Mucosa of rectum (tissue), 2 donors: ENCODE measurements around the gene ACER1.
"Not testable (repeated sequence)": the region's sequence is repeated elsewhere in the genome, so short reads cannot be mapped to it uniquely, and the experiment has no call there.

Experiments
- H3K27ac ChIP-seq, 2 donors: one replicate each; pipeline ENCODE4 v1.7.0; 2013; ENCODE audit warnings: inconsistent platforms in 2 of 2, low read depth in 2 of 2, low read length in 2 of 2
- H3K27me3 ChIP-seq, 2 donors: one replicate each; pipeline ENCODE4 v1.7.0; 2013; ENCODE audit warnings: low read length in 2 of 2; ENCODE audit not compliant: control insufficient read depth in 2 of 2, insufficient read depth in 2 of 2
- H3K36me3 ChIP-seq, 2 donors: one replicate each; pipeline ENCODE4 v1.7.0; 2013; ENCODE audit warnings: low read length in 2 of 2; ENCODE audit not compliant: control insufficient read depth in 2 of 2, insufficient read depth in 2 of 2
- H3K4me1 ChIP-seq, 2 donors: one replicate each; pipeline ENCODE4 v1.7.0; 2013; ENCODE audit warnings: low read length in 2 of 2, mild to moderate bottlenecking in 1 of 2; ENCODE audit not compliant: control insufficient read depth in 2 of 2, insufficient read depth in 2 of 2
- H3K4me3 ChIP-seq, 2 donors: one replicate each; pipeline ENCODE4 v1.7.0; 2013; ENCODE audit warnings: low read length in 2 of 2
- H3K9ac ChIP-seq, 2 donors: one replicate each; pipeline ENCODE4 v1.7.0; 2013; ENCODE audit warnings: low read length in 2 of 2, low read depth in 1 of 2, mild to moderate bottlenecking in 1 of 2
- H3K9me3 ChIP-seq, 2 donors: one replicate each; pipeline ENCODE4 v1.7.0; 2013; ENCODE audit warnings: low read length in 2 of 2; ENCODE audit not compliant: control insufficient read depth in 2 of 2
- donor health status: healthy.
- donor health status: Normal muscosa, but diverticular disease.

Gene ACER1

DNA sequence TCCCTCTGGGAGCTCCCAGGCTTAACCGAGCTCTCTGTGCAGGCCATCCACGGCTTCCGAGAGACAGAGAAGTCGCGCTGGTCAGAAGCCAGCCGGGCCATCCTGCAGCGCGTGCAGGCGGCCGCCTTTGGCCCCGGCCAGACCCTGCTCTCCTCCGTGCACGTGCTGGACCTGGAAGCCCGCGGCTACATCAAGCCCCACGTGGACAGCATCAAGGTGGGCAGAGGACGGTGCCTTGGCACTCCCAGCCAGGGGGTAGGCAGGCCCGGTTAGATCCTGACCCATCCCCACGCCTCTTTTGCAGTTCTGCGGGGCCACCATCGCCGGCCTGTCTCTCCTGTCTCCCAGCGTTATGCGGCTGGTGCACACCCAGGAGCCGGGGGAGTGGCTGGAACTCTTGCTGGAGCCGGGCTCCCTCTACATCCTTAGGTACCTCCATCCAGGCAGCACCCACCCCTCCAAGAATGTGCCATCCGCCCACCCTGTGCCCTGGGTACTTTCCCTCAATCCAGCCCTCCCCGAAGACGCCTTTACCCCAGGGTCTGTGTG lies 40.8 kb upstream of the ACER1 start:
- no peaks in the 10 kb centered on the region for H3K27me3 ChIP-seq
- H3K4me3 ChIP-seq, result peak overlapping the region in 1 of 2 donors; percentile 53
- H3K9me3 ChIP-seq, result no peaks in the 10 kb centered on the region
- H3K4me1 ChIP-seq, result peaks cover 4 to 13% of the 10 kb centered on the region in 2 donors
- H3K9ac ChIP-seq, result no peak overlapping the region
- peaks cover 6 to 12% of the 10 kb centered on the region in 2 donors for H3K36me3 ChIP-seq
- H3K27ac ChIP-seq, result peak overlapping the region; percentile 65 to 100

DNA sequence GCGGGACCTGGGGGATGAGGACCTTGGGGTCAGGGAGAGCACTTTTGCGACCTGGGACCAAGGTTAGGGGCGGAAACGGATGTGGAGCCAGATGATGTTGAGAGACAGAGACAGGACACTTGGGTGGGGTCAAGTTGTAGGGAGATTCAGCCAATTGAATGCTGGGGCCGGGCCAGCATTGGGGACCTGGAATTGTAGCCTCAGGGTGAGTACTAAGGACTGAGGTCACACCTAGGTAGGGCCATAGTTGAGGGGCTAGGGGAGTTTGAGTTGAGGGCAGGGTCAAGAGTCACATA lies 40.3 kb upstream of the ACER1 start:
- peaks cover 6 to 12% of the 10 kb centered on the region in 2 donors for H3K36me3 ChIP-seq
- H3K4me1 ChIP-seq, result peaks cover 4 to 13% of the 10 kb centered on the region in 2 donors
- H3K9ac ChIP-seq, result peak overlapping the region in 1 of 2 donors; percentile 51
- peak overlapping the region; percentile 53 to 63 for H3K4me3 ChIP-seq
- H3K9me3 ChIP-seq, result no peaks in the 10 kb centered on the region
- H3K27me3 ChIP-seq, result no peaks in the 10 kb centered on the region
- peak overlapping the region; percentile 65 to 100 for H3K27ac ChIP-seq

DNA sequence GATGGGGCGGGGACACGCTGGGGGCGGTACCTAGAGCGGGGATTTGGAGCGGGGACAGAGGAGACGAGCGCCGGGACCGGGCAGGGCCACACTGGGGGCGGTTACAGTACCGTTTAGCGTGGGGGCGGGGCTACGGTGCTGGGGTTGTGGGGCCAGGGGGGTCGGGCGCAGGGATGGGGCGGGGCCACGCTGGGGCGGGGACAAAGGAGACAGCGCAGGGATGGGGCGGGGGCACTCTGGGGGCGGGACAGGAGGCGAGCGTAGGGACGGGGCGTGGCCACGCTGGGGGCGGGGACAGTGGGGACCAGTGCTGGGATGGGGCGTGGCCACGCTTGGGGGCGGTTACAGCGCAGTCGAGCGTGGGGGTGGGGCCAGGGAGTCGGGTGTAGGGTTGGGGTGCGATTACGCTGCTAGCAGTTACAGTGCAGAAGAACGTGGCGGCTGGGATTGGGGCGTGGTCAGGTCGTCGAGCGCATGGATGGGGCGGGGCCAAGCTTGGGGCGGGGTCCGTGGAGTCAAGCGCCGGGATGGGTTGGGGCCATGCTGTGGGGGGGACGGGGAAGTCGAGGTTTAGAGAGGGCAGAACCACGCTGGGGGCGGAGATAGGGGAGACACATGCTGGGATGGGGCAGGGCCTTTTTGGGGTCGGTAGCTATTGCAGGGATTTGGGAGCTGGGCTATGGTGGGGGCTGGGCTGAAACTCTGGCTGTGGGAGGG lies 39.8 kb upstream of the ACER1 start:
- Histone ChIP-seq H3K9me3 (no peaks in the 10 kb centered on the region), H3K9ac (peak overlapping the region; percentile 77 to 99), H3K27ac (peak overlapping the region; percentile 100), H3K4me3 (peak overlapping the region; percentile 80 to 88), H3K36me3 (peaks cover 11 to 12% of the 10 kb centered on the region in 2 donors), H3K27me3 (no peaks in the 10 kb centered on the region), H3K4me1 (peaks cover 4 to 13% of the 10 kb centered on the region in 2 donors)

DNA sequence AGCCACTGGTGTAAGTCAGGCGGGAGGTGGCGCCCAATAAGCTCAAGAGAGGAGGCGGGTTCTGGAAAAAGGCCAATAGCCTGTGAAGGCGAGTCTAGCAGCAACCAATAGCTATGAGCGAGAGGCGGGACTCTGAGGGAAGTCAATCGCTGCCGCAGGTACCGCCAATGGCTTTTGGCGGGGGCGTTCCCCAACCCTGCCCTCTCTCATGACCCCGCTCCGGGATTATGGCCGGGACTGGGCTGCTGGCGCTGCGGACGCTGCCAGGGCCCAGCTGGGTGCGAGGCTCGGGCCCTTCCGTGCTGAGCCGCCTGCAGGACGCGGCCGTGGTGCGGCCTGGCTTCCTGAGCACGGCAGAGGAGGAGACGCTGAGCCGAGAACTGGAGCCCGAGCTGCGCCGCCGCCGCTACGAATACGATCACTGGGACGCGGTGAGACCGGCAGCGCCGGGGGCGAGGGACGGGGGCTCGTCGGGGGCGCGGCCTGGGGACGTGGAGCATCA lies 39.2 kb upstream of the ACER1 start, which contains the start of gene ALKBH7:
ALKBH7 (plus strand) TSS at position 201 of the 502 bp plus-strand sequence; CDS start at position 228, 27 bp downstream.
- Histone ChIP-seq H3K9me3 (no peaks in the 10 kb centered on the region), H3K4me3 (peak within 1 kb of the TSS; percentile 80 to 88), H3K27ac (peak within 1 kb of the TSS; percentile 100), H3K36me3 (peaks cover 12 to 16% of the 10 kb centered on the region in 2 donors), H3K27me3 (no peaks in the 10 kb centered on the region), H3K4me1 (peaks cover 4 to 13% of the 10 kb centered on the region in 2 donors), H3K9ac (peak within 1 kb of the TSS; percentile 92 to 99)

DNA sequence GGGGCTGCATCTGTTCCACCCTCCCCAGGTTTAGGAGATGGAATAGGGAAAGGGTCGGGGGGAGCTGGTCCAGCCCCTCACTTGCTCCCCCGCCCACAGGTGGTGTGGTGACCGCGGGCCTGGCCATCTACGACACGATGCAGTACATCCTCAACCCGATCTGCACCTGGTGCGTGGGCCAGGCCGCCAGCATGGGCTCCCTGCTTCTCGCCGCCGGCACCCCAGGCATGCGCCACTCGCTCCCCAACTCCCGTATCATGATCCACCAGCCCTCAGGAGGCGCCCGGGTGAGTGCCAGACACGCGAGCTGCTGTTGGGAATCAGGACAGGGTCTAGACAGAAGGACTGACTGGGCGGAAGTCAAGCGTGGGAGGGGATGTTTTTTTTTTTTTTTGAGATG lies 30.9 kb upstream of the ACER1 start:
- no peaks in the 10 kb centered on the region for H3K9me3 ChIP-seq
- no peak overlapping the region for H3K27ac ChIP-seq
- H3K4me1 ChIP-seq, result peaks cover 7 to 9% of the 10 kb centered on the region in 2 donors
- H3K36me3 ChIP-seq, result peaks cover 18 to 25% of the 10 kb centered on the region in 2 donors
- no peaks in the 10 kb centered on the region for H3K27me3 ChIP-seq
- no peak overlapping the region for H3K9ac ChIP-seq
- H3K4me3 ChIP-seq, result no peak overlapping the region

DNA sequence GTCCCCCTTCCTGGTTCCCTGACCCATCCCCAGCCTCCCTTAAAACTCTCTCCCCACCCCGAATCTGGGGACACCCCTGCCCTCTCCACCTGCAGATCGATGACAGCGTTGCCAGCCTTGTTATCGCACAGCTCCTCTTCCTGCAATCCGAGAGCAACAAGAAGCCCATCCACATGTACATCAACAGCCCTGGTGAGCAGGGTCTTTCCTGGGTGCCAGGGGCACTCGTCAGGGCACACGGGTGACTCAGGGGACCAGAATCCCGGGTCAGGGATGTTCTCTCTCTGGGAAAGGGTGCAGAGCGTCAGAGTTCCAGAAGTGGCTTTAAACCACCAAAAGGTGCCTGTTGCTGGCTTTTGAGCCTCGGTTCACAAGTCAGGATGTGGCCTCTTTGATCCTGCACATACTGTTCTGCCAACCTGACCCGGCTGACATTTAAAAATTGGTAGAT lies 29.0 kb upstream of the ACER1 start:
- Histone ChIP-seq H3K4me1 (peaks cover 7 to 9% of the 10 kb centered on the region in 2 donors), H3K36me3 (peaks cover 14 to 17% of the 10 kb centered on the region in 2 donors), H3K4me3 (peak overlapping the region; percentile 76), H3K9me3 (no peaks in the 10 kb centered on the region), H3K27ac (peak overlapping the region in 1 of 2 donors; percentile 70), H3K27me3 (no peaks in the 10 kb centered on the region), H3K9ac (peak overlapping the region; percentile 56 to 82)

DNA sequence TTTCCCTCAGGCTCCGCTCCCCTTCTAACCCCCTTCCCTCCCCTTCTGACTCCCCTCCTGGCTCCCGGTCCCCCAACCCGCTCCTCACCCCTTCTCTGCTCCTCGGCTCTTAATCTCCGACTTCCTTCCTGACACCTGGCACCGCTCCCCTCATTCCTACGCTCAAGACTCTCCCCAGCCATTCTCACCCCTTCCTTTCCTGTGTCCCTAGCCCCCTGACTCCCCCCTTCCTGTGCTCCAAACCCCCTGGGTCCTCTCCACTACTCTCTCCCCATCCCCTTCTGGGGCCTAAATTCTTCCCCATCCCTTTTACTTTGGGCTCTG lies 28.6 kb upstream of the ACER1 start:
- Histone ChIP-seq H3K9ac (peak overlapping the region; percentile 56 to 82), H3K4me1 (peaks cover 7 to 9% of the 10 kb centered on the region in 2 donors), H3K27me3 (no peaks in the 10 kb centered on the region), H3K4me3 (peak overlapping the region; percentile 76), H3K9me3 (no peaks in the 10 kb centered on the region), H3K36me3 (peaks cover 13 to 17% of the 10 kb centered on the region in 2 donors), H3K27ac (peak overlapping the region; percentile 65 to 70)

DNA sequence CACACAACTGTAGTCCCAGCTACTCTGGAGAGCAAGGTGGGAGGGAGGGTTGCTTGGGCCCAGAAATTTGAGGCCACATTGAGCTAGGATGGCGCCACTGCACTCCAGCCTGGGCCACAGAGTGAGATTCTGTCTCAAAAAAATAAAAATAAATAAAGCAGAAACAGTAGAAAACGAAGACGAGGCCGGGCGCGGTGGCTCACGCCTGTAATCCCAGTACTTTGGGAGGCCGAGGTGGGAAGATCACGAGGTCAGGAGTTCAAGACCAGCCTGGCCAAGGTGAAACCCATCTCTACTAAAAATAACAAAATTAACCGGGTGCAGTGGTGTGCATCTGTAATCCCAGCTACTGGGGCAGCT lies 27.4 kb upstream of the ACER1 start:
- Histone ChIP-seq H3K27ac (peak overlapping the region in 1 of 2 donors; percentile 70), H3K4me3 (peak overlapping the region; percentile 76)
- H3K4me1 ChIP-seq, H3K9ac ChIP-seq, H3K27me3 ChIP-seq, H3K36me3 ChIP-seq, H3K9me3 ChIP-seq: not testable (repeated sequence)

DNA sequence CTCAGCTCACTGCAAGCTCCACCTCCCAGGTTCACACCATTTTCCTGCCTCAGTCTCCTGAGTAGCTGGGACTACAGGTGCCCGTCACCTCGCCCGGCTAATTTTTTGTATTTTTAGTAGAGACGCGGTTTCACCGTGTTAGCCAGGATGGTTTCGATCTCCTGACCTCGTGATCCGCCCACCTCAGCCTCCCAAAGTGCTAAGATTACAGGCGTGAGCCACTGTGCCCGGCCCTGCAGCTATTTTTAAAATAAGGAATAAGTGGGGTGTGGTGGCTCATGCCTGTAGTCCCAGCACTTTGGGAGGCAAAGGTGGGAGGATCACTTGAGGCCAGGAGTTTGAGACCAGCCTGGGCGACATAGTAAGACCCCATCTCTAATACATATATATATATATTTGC lies 27.0 kb upstream of the ACER1 start:
- H3K27ac ChIP-seq, H3K36me3 ChIP-seq, H3K4me1 ChIP-seq, H3K27me3 ChIP-seq, H3K4me3 ChIP-seq, H3K9me3 ChIP-seq, H3K9ac ChIP-seq: not testable (repeated sequence)

DNA sequence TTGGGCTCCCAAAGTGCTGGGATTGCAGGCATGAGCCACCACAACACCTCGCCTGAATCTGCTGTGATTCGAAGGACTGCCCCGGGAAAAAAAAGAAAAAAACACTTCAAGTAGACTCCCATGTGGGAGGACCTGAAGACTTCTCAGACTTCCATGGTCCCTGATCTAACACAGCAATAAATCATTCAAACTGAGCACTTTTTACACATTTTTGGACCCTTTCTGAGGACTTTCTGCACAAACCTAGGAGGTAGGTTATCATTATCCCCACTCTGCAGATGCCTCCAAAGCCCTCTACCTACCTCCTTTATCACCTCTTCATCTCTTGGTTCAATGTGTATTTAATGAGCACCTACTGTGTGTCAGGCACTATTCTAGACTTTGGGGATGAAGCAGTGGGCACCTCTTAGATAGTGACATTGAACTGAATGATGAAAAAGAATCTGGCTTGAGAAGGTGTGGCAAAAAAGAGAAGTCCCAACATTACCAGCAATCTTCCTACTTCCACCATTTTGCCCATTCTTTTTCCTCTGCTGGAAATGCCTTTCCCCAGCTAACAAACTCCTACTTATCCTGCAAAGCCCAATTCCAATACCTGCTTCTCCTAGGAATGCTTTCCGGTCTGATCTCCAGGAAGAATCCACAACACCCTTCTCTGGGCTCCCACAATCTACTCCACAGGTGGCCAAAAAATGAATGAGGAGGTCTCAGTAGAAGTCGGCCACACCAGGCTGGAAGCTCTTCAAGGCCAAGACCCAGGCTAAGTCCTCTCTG lies 26.3 kb upstream of the ACER1 start:
- Histone ChIP-seq H3K4me1 (peaks cover 7 to 9% of the 10 kb centered on the region in 2 donors), H3K9me3 (no peaks in the 10 kb centered on the region), H3K4me3 (no peak overlapping the region), H3K27me3 (no peaks in the 10 kb centered on the region), H3K36me3 (peaks cover 0 to 5% of the 10 kb centered on the region in 2 donors), H3K9ac (no peak overlapping the region), H3K27ac (no peak overlapping the region)
